GM19455 (cell line): ENCODE measurements around the gene PNPLA5.

Experiments used
- ATAC-seq: cut with Tn5 transposase; IDR thresholded peaks from one replicate; pipeline ENCODE4 v1.9.1; 2021; ENCODE audit not compliant: unreplicated experiment

Gene PNPLA5

GRCh38 chr22:43840851-43841250 is 51.0 kb downstream of the PNPLA5 start:
- no peak for ATAC-seq

GRCh38 chr22:43840431-43840830 is 51.4 kb downstream of the PNPLA5 start:
- ATAC-seq: no peak

- ATAC-seq: no peak
Observed at GRCh38 chr22:43839781-43840180, 52.0 kb downstream of the PNPLA5 start.

DNA sequence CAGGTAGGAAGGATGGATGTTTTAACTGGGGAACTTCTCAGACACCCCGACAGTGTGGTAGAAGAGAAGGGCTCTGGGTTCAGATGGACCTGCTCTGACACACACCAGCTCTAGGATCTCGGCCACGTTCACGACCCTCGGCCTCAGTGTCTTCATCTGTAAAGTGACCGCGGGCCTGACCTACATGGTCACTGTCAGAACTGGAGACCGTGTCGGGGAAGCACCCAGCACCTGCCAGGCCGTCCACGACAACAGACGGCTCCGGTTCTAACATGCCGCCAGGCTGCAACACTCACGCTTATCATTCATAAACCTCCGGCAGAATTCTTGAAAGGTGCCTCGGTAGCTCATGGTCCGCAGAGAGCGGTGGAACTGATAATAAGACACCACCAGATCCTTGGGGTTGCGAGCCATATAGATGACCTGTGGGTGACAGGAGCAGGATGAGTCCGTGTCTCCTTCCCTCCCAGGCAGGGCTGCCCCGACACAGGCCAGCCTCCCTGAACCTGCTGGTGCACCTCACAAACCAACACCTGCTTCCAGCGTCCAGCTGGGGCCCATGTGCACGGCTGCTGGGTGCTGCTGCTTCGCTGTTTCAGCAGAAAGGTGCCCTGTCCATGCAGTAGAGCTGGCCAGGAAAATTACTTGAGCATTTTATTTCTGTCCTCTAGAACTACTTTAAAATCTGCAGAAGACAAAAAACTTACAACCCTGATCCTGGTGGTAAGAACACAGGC is 53.1 kb downstream of the PNPLA5 start:
- no peak for ATAC-seq

- ATAC-seq: no peak
Observed at GRCh38 chr22:43838161-43838560, 53.7 kb downstream of the PNPLA5 start.

DNA sequence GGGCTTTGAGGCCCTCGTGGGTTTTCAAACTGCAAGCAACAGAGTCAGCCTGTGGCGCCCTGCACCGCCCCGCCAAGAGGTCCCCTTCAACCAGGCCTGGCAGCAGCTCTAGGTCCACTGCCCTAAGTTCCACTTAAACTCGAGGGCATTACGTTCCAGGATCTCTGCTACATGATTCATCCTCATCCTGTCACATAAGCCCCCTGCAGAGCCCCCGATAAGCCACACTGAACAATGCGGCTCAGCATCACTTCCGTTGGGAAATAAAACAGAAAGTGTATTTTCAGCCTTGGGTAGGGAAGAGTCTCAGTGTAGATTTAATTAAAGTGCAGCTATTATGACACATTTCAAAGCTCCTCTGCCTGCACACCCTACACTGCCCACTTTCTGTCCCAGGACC is 54.1 kb downstream of the PNPLA5 start:
- ATAC-seq: no peak

DNA sequence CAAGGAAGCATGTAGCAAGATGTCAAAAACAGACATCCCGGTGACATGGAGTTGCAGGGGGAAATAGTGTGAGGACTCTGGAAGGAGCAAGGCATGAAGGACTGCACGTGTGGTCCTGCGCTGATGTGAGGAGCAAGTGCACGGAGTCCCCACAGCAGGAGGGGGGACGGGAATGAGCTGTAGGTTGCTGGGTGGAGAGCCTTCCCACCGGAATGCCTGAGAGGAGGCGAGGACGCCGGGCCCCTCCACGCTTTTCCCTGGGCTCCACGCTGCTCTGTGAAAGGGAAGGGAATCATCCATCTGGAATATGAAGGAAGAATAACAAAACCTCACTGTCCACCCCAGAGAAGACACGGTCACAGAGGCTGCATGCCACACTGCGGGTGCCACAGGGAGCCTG is 56.1 kb downstream of the PNPLA5 start:
- no peak for ATAC-seq

GRCh38 chr22:43835166-43835565 is 56.6 kb downstream of the PNPLA5 start:
- ATAC-seq: no peak

- ATAC-seq: no peak
Observed at GRCh38 chr22:43833286-43834240, 58.2 kb downstream of the PNPLA5 start.

GRCh38 chr22:43832393-43833265 is 59.2 kb downstream of the PNPLA5 start:
- no peak for ATAC-seq

GRCh38 chr22:43831561-43832392 is 60.0 kb downstream of the PNPLA5 start:
- ATAC-seq: no peak

DNA sequence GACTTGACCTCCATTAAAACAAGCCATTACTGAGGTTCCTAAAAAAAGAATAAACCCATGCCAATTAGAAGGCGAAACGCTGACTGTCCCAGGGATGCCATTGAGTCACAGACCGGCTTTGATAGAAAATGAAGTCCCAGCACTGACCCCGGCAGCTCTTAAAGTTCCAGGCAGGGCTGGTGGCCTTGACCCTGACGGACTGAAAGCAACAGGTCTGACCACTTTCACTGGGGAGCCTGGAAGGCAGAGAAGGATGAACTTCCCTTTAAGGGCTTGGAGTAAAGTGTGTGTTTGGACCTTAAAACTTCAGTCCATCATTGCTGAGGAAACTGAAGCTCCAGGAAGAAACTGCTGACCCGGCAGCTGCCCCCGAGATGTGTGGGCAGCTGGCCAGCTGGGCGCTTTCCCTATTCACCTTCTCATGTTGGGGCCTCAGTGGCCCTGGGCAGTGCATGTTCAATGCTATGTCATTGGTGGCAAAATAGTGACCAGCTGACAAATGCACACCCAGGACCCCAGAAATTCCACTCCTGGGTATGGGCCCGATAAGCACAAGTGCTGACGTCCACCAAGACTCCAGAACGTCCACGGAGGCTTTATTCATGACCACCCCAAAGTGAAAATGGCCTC is 60.8 kb downstream of the PNPLA5 start:
- no peak for ATAC-seq

DNA sequence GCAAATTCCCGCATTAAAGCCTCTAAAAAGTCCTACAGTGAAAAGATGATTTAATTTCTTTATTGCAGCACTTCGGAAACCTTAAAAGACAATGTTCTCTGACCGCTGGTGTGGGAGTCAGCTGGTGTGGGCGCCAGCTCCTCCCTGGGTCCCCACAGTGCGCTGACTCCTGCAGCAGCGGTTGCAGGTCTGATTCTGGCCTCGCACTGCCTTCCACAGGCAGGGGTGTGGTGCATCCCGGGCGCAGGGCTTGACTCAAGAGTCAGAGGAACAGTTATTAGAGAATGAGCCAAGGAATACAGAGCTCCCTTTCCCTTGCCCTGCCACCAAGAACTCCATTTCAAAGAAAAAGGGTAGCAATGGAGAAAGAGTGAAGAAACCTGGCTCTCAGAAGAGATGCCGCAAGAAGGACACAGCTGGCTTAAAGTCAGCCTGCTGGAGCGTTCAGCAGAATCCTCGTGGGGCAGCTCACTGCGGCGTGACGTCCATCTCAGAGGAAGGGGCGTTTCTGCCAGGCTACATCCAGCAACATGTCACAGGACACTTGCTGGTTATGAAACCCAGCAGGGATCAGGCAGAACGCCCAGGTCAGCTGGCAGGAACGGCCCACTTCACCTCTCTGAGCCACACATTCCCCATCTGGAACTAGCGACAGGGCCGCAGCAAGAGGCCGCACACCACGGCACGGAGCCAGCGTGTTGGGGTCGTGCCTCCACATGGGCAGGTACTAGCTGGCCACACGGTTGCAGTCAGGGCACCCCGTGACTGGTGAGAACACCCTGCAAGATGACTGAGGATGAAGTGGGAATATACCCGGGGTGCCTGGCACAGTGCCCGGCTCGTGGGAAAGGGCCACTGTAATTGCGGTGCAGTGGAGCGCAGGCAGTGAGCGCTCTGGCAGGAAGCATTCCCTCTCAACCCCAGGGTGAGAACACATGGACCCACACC is 61.6 kb downstream of the PNPLA5 start:
- no peak for ATAC-seq
